WTC11 (cell line): Measurements from ENCODE around the gene KLRK1. TPM values are rescaled to one million over a fixed set of nuclear protein-coding genes. Genes with fewer than 3 reads are reported as not detected.
"Not testable (repeated sequence)": the region's sequence is repeated elsewhere in the genome, so short reads cannot be mapped to it uniquely, and the experiment has no call there.

Source experiments
- ATAC-seq: fragments of 200-7000 bp; cut with Tn5 transposase; 2 replicates; pipeline ENCODE4 v1.10.0; 2021; ENCODE audit warnings: mild to moderate bottlenecking, moderate library complexity
- CTCF ChIA-PET: fragments of 300-600 bp; sonication (Branson Sonifier 250); formaldehyde crosslinking; loops from one replicate; lab custom pipeline; 2021; ENCODE audit warnings: antibody characterized with exemption; lab: Charles Lee
- POLR2A ChIA-PET: fragments of 350-600 bp; sonication (Branson Sonifier 250); formaldehyde crosslinking; loops from one replicate; lab custom pipeline; 2021; ENCODE audit warnings: antibody characterized with exemption; lab: Charles Lee
- DNase-seq: peaks from one replicate; pipeline ENCODE4 v3.0.0; 2021; ENCODE audit warnings: low spot score
- H3K27ac Mint-ChIP-seq: 2 replicates; pipeline ENCODE4 v1.8.0; 2021; ENCODE audit warnings: mixed read lengths
- H3K27me3 Mint-ChIP-seq: 2 replicates; pipeline ENCODE4 v1.8.0; 2021; ENCODE audit warnings: low read depth, mild to moderate bottlenecking, moderate library complexity, mixed read lengths
- H3K36me3 Mint-ChIP-seq: 2 replicates; pipeline ENCODE4 v1.8.0; 2021; ENCODE audit warnings: mixed read lengths
- H3K4me1 Mint-ChIP-seq: 2 replicates; pipeline ENCODE4 v1.8.0; 2022; ENCODE audit warnings: mixed read lengths
- H3K4me3 Mint-ChIP-seq: 2 replicates; pipeline ENCODE4 v1.8.0; 2021; ENCODE audit warnings: mild to moderate bottlenecking, moderate library complexity, mixed read lengths
- H3K9me3 Mint-ChIP-seq: 2 replicates; pipeline ENCODE4 v1.8.0; 2021; ENCODE audit warnings: mixed read lengths
- FOXJ3 ChIP-seq: sonication (generic); formaldehyde crosslinking; IDR thresholded peaks from 2 replicates; pipeline ENCODE4 v1.9.0; 2021; ENCODE audit warnings: missing genetic modification reagents, mild to moderate bottlenecking, borderline replicate concordance
- IRF2 ChIP-seq: sonication (generic); formaldehyde crosslinking; IDR thresholded peaks from 2 replicates; pipeline ENCODE4 v1.8.0; 2022; ENCODE audit warnings: low read depth, missing genetic modification reagents, borderline replicate concordance
- TEAD1 ChIP-seq: sonication (generic); formaldehyde crosslinking; IDR thresholded peaks from 2 replicates; pipeline ENCODE4 v1.8.0; 2022; ENCODE audit warnings: mild to moderate bottlenecking, missing genetic modification reagents
- total RNA-seq: library from RNA; stranded (reverse); gene quantifications from 3 replicates; pipeline ENCODE4 v1.2.3, GENCODE V29; 2021
- TF ChIP-seq, protein P1 (sequence below): sonication (generic); formaldehyde crosslinking; IDR thresholded peaks from 2 replicates; pipeline ENCODE4 v1.8.0; 2022; ENCODE audit warnings: mild to moderate bottlenecking, missing genetic modification reagents
- TF ChIP-seq, protein P2 (sequence below): sonication (generic); formaldehyde crosslinking; IDR thresholded peaks from 2 replicates; pipeline ENCODE4 v1.8.0; 2022; ENCODE audit warnings: missing genetic modification reagents
- TF ChIP-seq, protein P3 (sequence below): sonication (generic); formaldehyde crosslinking; IDR thresholded peaks from 2 replicates; pipeline ENCODE4 v1.8.1; 2022; ENCODE audit warnings: low read depth, missing genetic modification reagents, borderline replicate concordance
- TF ChIP-seq, protein P4 (sequence below): sonication (generic); formaldehyde crosslinking; IDR thresholded peaks from 2 replicates; pipeline ENCODE4 v1.8.0; 2022; ENCODE audit warnings: mild to moderate bottlenecking, missing genetic modification reagents
- TF ChIP-seq, protein P5 (sequence below): fragments of 250-450 bp; sonication (Bioruptor Pico); IDR thresholded peaks from 2 replicates; pipeline ENCODE4 v1.9.0; 2021; ENCODE audit warnings: mild to moderate bottlenecking
- TF ChIP-seq, protein P6 (sequence below): sonication (generic); formaldehyde crosslinking; IDR thresholded peaks from 2 replicates; pipeline ENCODE4 v1.8.1; 2022; ENCODE audit warnings: mild to moderate bottlenecking, missing genetic modification reagents, moderate library complexity, borderline replicate concordance
- TF ChIP-seq, protein P7 (sequence below): sonication (generic); formaldehyde crosslinking; IDR thresholded peaks from 2 replicates; pipeline ENCODE4 v1.8.0; 2022; ENCODE audit warnings: mild to moderate bottlenecking, missing genetic modification reagents

KLRK1 gene
- total RNA-seq, 1 experiment from 2014 or later = 0.15 TPM

DNA sequence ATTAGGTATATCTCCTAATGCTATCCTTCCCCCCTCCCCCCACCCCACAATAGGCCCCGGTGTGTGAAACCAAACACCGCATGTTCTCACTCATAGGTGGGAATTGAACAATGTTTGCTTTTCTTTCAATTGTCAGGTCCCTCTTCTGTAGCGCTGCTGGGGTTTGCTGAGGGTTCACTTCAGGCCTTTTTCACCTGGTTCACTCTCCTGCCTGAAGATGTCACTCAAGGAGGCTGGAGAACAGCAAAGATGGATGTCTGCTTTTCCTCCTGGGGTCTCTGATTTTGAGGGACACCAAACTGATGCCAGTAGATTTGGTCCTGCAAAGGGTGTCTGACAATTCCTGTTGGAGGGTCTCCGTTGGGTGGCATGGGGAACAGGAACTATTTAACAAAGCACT lies 35.8 kb downstream of the KLRK1 start (continued):
- TF ChIP-seq, protein P1, sequence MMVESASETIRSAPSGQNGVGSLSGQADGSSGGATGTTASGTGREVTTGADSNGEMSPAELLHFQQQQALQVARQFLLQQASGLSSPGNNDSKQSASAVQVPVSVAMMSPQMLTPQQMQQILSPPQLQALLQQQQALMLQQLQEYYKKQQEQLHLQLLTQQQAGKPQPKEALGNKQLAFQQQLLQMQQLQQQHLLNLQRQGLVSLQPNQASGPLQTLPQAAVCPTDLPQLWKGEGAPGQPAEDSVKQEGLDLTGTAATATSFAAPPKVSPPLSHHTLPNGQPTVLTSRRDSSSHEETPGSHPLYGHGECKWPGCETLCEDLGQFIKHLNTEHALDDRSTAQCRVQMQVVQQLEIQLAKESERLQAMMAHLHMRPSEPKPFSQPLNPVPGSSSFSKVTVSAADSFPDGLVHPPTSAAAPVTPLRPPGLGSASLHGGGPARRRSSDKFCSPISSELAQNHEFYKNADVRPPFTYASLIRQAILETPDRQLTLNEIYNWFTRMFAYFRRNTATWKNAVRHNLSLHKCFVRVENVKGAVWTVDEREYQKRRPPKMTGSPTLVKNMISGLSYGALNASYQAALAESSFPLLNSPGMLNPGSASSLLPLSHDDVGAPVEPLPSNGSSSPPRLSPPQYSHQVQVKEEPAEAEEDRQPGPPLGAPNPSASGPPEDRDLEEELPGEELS (CRISPR knock-in tag) = no peak
- TF ChIP-seq IRF2 = no peak
- TF ChIP-seq, protein P2, sequence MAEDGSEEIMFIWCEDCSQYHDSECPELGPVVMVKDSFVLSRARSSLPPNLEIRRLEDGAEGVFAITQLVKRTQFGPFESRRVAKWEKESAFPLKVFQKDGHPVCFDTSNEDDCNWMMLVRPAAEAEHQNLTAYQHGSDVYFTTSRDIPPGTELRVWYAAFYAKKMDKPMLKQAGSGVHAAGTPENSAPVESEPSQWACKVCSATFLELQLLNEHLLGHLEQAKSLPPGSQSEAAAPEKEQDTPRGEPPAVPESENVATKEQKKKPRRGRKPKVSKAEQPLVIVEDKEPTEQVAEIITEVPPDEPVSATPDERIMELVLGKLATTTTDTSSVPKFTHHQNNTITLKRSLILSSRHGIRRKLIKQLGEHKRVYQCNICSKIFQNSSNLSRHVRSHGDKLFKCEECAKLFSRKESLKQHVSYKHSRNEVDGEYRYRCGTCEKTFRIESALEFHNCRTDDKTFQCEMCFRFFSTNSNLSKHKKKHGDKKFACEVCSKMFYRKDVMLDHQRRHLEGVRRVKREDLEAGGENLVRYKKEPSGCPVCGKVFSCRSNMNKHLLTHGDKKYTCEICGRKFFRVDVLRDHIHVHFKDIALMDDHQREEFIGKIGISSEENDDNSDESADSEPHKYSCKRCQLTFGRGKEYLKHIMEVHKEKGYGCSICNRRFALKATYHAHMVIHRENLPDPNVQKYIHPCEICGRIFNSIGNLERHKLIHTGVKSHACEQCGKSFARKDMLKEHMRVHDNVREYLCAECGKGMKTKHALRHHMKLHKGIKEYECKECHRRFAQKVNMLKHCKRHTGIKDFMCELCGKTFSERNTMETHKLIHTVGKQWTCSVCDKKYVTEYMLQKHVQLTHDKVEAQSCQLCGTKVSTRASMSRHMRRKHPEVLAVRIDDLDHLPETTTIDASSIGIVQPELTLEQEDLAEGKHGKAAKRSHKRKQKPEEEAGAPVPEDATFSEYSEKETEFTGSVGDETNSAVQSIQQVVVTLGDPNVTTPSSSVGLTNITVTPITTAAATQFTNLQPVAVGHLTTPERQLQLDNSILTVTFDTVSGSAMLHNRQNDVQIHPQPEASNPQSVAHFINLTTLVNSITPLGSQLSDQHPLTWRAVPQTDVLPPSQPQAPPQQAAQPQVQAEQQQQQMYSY (CRISPR knock-in tag) = no peak
- TF ChIP-seq, all 79 proteins: peak for 0

DNA sequence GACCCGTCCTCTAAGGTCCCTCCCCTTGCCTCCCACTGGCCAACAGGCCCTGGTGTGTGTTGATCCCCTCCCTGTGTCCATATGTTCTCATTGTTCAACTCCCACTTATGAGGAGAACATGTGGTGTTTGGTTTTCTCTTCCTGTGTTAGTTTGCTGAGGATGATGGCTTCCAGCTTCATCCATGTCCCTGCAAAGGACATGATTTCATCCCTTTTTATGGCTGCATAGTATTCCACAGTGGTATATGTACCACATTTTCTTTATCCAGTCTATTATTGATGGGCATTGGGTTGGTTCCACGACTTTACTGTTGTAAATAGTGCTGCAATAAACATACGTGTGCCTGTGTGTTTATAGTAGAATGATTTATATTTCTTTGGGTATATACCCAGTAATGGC lies 38.4 kb downstream of the KLRK1 start:
- H3K27me3 Mint-ChIP-seq, ATAC-seq, H3K4me3 Mint-ChIP-seq, POLR2A ChIA-PET, CTCF ChIA-PET, H3K27ac Mint-ChIP-seq, DNase-seq: not testable (repeated sequence)
- peaks cover 19% of the 10 kb centered on the region for H3K36me3 Mint-ChIP-seq
- peaks cover 34% of the 10 kb centered on the region for H3K9me3 Mint-ChIP-seq
- peaks cover 16% of the 10 kb centered on the region for H3K4me1 Mint-ChIP-seq

DNA sequence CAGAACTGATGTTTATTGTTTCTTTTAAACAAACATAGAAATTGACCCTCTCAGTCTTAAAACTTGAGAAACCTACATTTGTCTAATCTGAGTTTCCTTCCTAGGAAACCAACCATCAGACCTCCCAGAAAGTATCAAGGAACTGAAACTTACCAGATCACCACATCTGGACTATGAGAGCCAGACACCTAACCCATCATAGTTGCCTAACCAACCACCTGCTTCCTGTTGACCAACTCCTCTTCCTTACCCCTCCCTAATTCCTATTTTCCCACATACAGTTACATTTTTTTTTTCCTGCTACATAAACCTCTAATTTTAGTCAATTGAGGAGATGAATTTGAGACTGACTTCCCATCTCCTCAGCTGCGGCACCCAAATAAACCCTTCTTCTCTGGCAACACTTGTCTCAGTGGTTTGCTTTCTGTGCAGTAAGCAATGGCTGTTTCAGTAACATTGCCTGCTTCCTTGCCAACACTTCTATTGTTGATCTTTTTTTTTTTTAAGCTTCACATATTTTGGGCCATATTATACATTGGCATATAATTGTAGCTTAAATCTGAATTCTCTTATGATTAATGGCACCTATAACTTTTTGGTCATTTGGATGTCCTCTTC lies 47.8 kb downstream of the KLRK1 start:
- Mint-ChIP-seq H3K4me1 (peaks cover 14% of the 10 kb centered on the region), H3K27me3 (no peaks in the 10 kb centered on the region; the same call in 1 of the 2 replicates), H3K27ac (no peak overlapping the region), H3K4me3 (no peak overlapping the region), H3K9me3 (peaks cover 22% of the 10 kb centered on the region)
- CTCF ChIA-PET = no interaction called here
- ATAC-seq = no peak
- TF ChIP-seq, protein P3, sequence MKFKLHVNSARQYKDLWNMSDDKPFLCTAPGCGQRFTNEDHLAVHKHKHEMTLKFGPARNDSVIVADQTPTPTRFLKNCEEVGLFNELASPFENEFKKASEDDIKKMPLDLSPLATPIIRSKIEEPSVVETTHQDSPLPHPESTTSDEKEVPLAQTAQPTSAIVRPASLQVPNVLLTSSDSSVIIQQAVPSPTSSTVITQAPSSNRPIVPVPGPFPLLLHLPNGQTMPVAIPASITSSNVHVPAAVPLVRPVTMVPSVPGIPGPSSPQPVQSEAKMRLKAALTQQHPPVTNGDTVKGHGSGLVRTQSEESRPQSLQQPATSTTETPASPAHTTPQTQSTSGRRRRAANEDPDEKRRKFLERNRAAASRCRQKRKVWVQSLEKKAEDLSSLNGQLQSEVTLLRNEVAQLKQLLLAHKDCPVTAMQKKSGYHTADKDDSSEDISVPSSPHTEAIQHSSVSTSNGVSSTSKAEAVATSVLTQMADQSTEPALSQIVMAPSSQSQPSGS (CRISPR knock-in tag) = no peak
- TF ChIP-seq, all 79 proteins: peak for 0
- DNase-seq = no peak
- peaks cover 3% of the 10 kb centered on the region for H3K36me3 Mint-ChIP-seq
- POLR2A ChIA-PET = no interaction called here

DNA sequence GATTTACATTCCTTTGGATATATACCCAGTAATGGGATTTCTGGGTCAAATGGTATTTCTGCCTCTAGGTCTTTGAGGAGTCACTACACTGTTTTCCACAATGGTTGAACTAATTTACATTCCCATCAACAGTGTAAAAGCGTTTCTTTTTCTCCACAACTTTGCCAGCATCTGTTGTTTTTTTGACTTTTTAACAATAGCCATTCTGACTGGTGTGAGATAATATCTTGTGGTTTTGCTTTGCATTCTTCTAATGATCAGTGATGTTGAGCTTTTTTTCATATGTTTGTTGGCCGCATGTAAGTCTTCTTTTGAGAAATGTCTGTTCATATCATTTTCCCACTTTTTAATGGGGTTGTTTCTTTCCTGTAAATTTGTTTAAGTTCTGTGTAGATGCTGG lies 48.9 kb downstream of the KLRK1 start:
- POLR2A ChIA-PET, DNase-seq, ATAC-seq, H3K27me3 Mint-ChIP-seq, H3K27ac Mint-ChIP-seq, H3K4me3 Mint-ChIP-seq, H3K36me3 Mint-ChIP-seq, CTCF ChIA-PET: not testable (repeated sequence)
- Mint-ChIP-seq H3K4me1 (peaks cover 25% of the 10 kb centered on the region), H3K9me3 (peaks cover 24% of the 10 kb centered on the region)

DNA sequence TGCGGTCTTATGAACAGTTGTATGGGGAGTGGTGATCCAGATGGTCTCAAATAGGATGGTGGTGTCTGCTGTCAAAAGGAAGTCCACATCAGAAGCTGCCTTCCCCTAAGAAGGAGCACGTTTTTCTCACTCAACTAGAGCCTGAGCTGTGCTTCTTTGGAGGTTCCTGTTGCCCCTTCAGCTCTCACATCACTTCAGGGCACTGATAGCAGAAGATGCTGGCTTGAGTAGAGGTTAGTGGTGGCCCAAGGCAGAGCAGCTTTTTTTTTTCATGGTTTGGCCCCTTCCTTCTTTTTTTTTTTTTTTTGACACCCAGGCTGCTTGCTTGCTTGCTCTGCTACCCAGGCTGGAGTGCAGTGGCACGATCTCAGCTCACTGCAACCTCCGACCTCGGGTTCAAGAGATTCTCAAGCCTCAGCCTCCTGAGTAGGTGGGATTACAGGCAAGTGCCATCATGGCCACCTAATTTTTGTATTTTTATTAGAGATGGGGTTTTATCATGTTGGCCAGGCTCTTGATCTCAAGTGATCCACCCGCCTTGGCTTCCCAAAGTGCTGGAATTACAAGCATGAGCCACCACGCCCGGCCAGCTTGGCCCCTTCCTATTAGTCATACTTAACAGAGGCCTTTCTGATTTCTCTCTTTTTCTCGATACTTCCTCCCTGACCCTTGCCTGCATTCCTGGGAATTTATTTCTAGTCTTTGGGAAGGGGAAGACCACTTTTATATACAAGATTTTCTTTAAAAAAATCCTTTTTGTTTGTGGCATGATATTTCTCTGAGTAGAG lies 50.6 kb downstream of the KLRK1 start:
- ATAC-seq (no peak), DNase-seq (no peak)
- Mint-ChIP-seq H3K4me3 (no peak overlapping the region), H3K4me1 (peaks cover 26% of the 10 kb centered on the region), H3K36me3 (peaks cover 7% of the 10 kb centered on the region), H3K9me3 (peaks cover 24% of the 10 kb centered on the region), H3K27ac (no peak overlapping the region), H3K27me3 (no peaks in the 10 kb centered on the region; the same call in 1 of the 2 replicates)
- ChIA-PET CTCF (interaction anchor here (0.6 kb wide), 1 partner anchor 25 kb away, joined by 4 read pairs; no protein-coding TSS in a partner anchor), POLR2A (interaction anchor here (0.6 kb wide), 1 partner anchor 18 kb away, joined by 5 read pairs; no protein-coding TSS in a partner anchor)
- TF ChIP-seq, protein P4, sequence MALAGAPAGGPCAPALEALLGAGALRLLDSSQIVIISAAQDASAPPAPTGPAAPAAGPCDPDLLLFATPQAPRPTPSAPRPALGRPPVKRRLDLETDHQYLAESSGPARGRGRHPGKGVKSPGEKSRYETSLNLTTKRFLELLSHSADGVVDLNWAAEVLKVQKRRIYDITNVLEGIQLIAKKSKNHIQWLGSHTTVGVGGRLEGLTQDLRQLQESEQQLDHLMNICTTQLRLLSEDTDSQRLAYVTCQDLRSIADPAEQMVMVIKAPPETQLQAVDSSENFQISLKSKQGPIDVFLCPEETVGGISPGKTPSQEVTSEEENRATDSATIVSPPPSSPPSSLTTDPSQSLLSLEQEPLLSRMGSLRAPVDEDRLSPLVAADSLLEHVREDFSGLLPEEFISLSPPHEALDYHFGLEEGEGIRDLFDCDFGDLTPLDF (CRISPR knock-in tag) = no peak
- TF ChIP-seq, protein P5, sequence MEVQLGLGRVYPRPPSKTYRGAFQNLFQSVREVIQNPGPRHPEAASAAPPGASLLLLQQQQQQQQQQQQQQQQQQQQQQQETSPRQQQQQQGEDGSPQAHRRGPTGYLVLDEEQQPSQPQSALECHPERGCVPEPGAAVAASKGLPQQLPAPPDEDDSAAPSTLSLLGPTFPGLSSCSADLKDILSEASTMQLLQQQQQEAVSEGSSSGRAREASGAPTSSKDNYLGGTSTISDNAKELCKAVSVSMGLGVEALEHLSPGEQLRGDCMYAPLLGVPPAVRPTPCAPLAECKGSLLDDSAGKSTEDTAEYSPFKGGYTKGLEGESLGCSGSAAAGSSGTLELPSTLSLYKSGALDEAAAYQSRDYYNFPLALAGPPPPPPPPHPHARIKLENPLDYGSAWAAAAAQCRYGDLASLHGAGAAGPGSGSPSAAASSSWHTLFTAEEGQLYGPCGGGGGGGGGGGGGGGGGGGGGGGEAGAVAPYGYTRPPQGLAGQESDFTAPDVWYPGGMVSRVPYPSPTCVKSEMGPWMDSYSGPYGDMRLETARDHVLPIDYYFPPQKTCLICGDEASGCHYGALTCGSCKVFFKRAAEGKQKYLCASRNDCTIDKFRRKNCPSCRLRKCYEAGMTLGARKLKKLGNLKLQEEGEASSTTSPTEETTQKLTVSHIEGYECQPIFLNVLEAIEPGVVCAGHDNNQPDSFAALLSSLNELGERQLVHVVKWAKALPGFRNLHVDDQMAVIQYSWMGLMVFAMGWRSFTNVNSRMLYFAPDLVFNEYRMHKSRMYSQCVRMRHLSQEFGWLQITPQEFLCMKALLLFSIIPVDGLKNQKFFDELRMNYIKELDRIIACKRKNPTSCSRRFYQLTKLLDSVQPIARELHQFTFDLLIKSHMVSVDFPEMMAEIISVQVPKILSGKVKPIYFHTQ (CRISPR knock-in tag) = no peak
- TF ChIP-seq, protein P6, sequence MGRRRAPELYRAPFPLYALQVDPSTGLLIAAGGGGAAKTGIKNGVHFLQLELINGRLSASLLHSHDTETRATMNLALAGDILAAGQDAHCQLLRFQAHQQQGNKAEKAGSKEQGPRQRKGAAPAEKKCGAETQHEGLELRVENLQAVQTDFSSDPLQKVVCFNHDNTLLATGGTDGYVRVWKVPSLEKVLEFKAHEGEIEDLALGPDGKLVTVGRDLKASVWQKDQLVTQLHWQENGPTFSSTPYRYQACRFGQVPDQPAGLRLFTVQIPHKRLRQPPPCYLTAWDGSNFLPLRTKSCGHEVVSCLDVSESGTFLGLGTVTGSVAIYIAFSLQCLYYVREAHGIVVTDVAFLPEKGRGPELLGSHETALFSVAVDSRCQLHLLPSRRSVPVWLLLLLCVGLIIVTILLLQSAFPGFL (CRISPR knock-in tag) = no peak
- TF ChIP-seq, protein P7, sequence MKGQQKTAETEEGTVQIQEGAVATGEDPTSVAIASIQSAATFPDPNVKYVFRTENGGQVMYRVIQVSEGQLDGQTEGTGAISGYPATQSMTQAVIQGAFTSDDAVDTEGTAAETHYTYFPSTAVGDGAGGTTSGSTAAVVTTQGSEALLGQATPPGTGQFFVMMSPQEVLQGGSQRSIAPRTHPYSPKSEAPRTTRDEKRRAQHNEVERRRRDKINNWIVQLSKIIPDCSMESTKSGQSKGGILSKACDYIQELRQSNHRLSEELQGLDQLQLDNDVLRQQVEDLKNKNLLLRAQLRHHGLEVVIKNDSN (CRISPR knock-in tag) = no peak
- TF ChIP-seq TEAD1 (no peak), FOXJ3 (no peak)
